CD14-positive monocyte (primary cell): ENCODE measurements around the gene SHISAL1. TPM values are rescaled to one million over a fixed set of nuclear protein-coding genes. Genes with fewer than 3 reads are reported as not detected.

Experiments used
- DNase-seq, 3 donors: peaks; one replicate each; pipeline ENCODE4 v3.0.0-alpha.2; 2011 to 2022
- H2AFZ ChIP-seq: 2 replicates; pipeline ENCODE4 v1.6.0; 2012; ENCODE audit warnings: mild to moderate bottlenecking, low read depth, low read length, inconsistent platforms; ENCODE audit not compliant: insufficient read depth, poor library complexity, severe bottlenecking
- H3K27ac ChIP-seq, 2 donors: 1 replicate in 1 of 2; 2 replicates in 1 of 2; pipeline ENCODE4 v1.5.1; 2012 to 2013; ENCODE audit warnings: low read length in 2 of 2, control low read depth in 1 of 2, inconsistent platforms in 1 of 2, low read depth in 1 of 2, mild to moderate bottlenecking in 1 of 2
- H3K27me3 ChIP-seq, 2 donors: one replicate each; pipeline versions ENCODE4 v1.6.0 to v1.6.1; 2011 to 2013; ENCODE audit warnings: low read length in 2 of 2; ENCODE audit not compliant: control insufficient read depth in 2 of 2, insufficient read depth in 2 of 2
- H3K36me3 ChIP-seq, 2 donors: replicated peaks in 1 of 2; 1 replicate in 1 of 2; 2 replicates in 1 of 2; pipeline versions ENCODE4 v1.5.1 to v1.6.1; 2012 to 2013; ENCODE audit warnings: low read length in 2 of 2, control low read depth in 1 of 2, inconsistent platforms in 1 of 2, mild to moderate bottlenecking in 1 of 2; ENCODE audit not compliant: insufficient read depth in 2 of 2, control insufficient read depth in 1 of 2
- H3K4me1 ChIP-seq, 2 donors: 1 replicate in 1 of 2; 2 replicates in 1 of 2; pipeline versions ENCODE4 v1.5.1 to v1.6.1; 2012 to 2013; ENCODE audit warnings: low read length in 2 of 2, control low read depth in 1 of 2, inconsistent platforms in 1 of 2, mild to moderate bottlenecking in 1 of 2, moderate library complexity in 1 of 2; ENCODE audit not compliant: insufficient read depth in 2 of 2, control insufficient read depth in 1 of 2
- H3K4me2 ChIP-seq: replicated peaks from 2 replicates; pipeline ENCODE3; 2012; ENCODE audit warnings: low read length, moderate library complexity, mild to moderate bottlenecking; ENCODE audit not compliant: poor library complexity, severe bottlenecking; ENCODE audit errors: extremely low read depth
- H3K4me3 ChIP-seq, 3 experiments: fragments of 200-600 bp in 1 of 3; sonication (generic) in 1 of 3; replicated peaks in 1 of 3; 1 replicate in 2 of 3; 2 replicates in 1 of 3; pipeline ENCODE4 v1.5.1; 2011 to 2013; ENCODE audit warnings: low read length in 3 of 3, mild to moderate bottlenecking in 3 of 3, control low read depth in 2 of 3, low read depth in 2 of 3, inconsistent platforms in 1 of 3, moderate library complexity in 1 of 3
- H3K79me2 ChIP-seq: 2 replicates; pipeline ENCODE4 v1.6.0; 2012; ENCODE audit warnings: mild to moderate bottlenecking, control low read depth, inconsistent platforms, low read length, moderate library complexity; ENCODE audit not compliant: insufficient read depth
- H3K9ac ChIP-seq: 2 replicates; pipeline ENCODE4 v1.6.0; 2017; ENCODE audit warnings: low read length, mild to moderate bottlenecking; ENCODE audit not compliant: insufficient read depth, poor library complexity, severe bottlenecking
- H3K9me3 ChIP-seq, 2 donors: replicated peaks in 1 of 2; 1 replicate in 1 of 2; 2 replicates in 1 of 2; pipeline versions ENCODE4 v1.5.1 to v1.6.1; 2012 to 2013; ENCODE audit warnings: low read length in 2 of 2, control low read depth in 1 of 2; ENCODE audit not compliant: control insufficient read depth in 1 of 2, insufficient read depth in 1 of 2
- H4K20me1 ChIP-seq: 2 replicates; pipeline ENCODE4 v1.6.0; 2012; ENCODE audit warnings: mild to moderate bottlenecking, low read length, control low read depth, moderate library complexity; ENCODE audit not compliant: insufficient read depth
- H3K27ac Mint-ChIP-seq, 7 donors: one replicate each; pipeline ENCODE4 v1.8.0; 2020; ENCODE audit warnings: mild to moderate bottlenecking in 7 of 7, mixed read lengths in 7 of 7, moderate library complexity in 6 of 7, inconsistent platforms in 2 of 7
- H3K27me3 Mint-ChIP-seq, 3 donors: one replicate each; pipeline ENCODE4 v1.8.0; 2021 to 2022; ENCODE audit warnings: low read depth in 3 of 3, mild to moderate bottlenecking in 3 of 3, mixed read lengths in 3 of 3, moderate library complexity in 3 of 3, inconsistent platforms in 1 of 3
- H3K36me3 Mint-ChIP-seq, 2 donors: one replicate each; pipeline ENCODE4 v1.8.0; 2020; ENCODE audit warnings: mixed read lengths in 2 of 2, inconsistent platforms in 1 of 2, mild to moderate bottlenecking in 1 of 2
- H3K4me1 Mint-ChIP-seq: one replicate; pipeline ENCODE4 v1.8.0; 2020; ENCODE audit warnings: mild to moderate bottlenecking, mixed read lengths
- H3K4me3 Mint-ChIP-seq, 2 donors: one replicate each; pipeline ENCODE4 v1.8.0; 2020; ENCODE audit warnings: mild to moderate bottlenecking in 2 of 2, mixed read lengths in 2 of 2, moderate library complexity in 1 of 2
- H3K9me3 Mint-ChIP-seq, 7 donors: one replicate each; pipeline ENCODE4 v1.8.0; 2020 to 2022; ENCODE audit warnings: mixed read lengths in 7 of 7, mild to moderate bottlenecking in 6 of 7, moderate library complexity in 6 of 7, inconsistent platforms in 2 of 7
- CTCF ChIP-seq: fragments of 200-600 bp; IDR thresholded peaks from one replicate; pipeline ENCODE4 v1.8.0; 2022; ENCODE audit warnings: antibody characterized with exemption, mild to moderate bottlenecking
- WGBS: methylation state at CpG from one replicate; pipeline ENCODE4 v1.1.5; 2013; ENCODE audit warnings: missing lambda C conversion rate; ENCODE audit not compliant: insufficient coverage; 5-methylcytosine and 5-hydroxymethylcytosine counted together
- intact Hi-C, 2 donors: fragments of 100-400 bp; cut with micrococcal nuclease; formaldehyde crosslinking; loops; one replicate each; pipeline versions ENCODE4 v1.15.0 to v1.15.1; 2023
- polyA plus RNA-seq, 3 donors: library from polyadenylated mRNA; depleted of rRNA in 1 of 3; unstranded in 2 of 3; stranded (reverse) in 1 of 3; fragments of 300-500 nt in 2 of 3; fragments of >200 nt in 1 of 3; fragmentation: Illumina TruSeq in 2 of 3; gene quantifications; 1 replicate in 2 of 3; 2 replicates in 1 of 3; pipeline ENCODE4 v1.2.3, GENCODE V29; 2012 to 2021

SHISAL1 gene
- polyA plus RNA-seq, 3 donors, result not detected

- Mint-ChIP-seq H3K4me1 (no peaks in the 10 kb centered on the region), H3K27ac (peak overlapping the region in 1 of 7 donors; percentile 60)
- 93% methylated on average over 17 of the region's 22 CpGs for WGBS
Observed at GRCh38 chr22:44274918-44275630, 37.7 kb downstream of the SHISAL1 start.

GRCh38 chr22:44273175-44273574 is 39.6 kb downstream of the SHISAL1 start:
- intact Hi-C loops, result no loop called here
- H3K4me2 ChIP-seq, result no peak overlapping the region
- Mint-ChIP-seq H3K27ac (no peak overlapping the region), H3K4me1 (no peaks in the 10 kb centered on the region), H3K27me3 (peaks cover 6 to 7% (median 7%) of the 10 kb centered on the region in 3 donors), H3K9me3 (no peaks in the 10 kb centered on the region), H3K4me3 (no peak overlapping the region), H3K36me3 (no peaks in the 10 kb centered on the region)
- no peak overlapping the region for H3K4me3 ChIP-seq
- no peak overlapping the region for H3K27ac ChIP-seq
- H3K36me3 ChIP-seq, result no peaks in the 10 kb centered on the region
- no peak overlapping the region for H2AFZ ChIP-seq
- DNase-seq, result no peak
- no CpG with 5 or more reads among the region's 5 CpGs for whole genome bisulfite sequencing
- H3K4me1 ChIP-seq, result no peaks in the 10 kb centered on the region
- H3K9ac ChIP-seq, result no peak overlapping the region
- H3K27me3 ChIP-seq, result no peaks in the 10 kb centered on the region
- no peak for TF ChIP-seq CTCF
- H3K79me2 ChIP-seq, result no peaks in the 10 kb centered on the region
- H3K9me3 ChIP-seq, result no peaks in the 10 kb centered on the region
- no peaks in the 10 kb centered on the region for H4K20me1 ChIP-seq

More at GRCh38 chr22:44274918-44275630, 37.7 kb downstream of the SHISAL1 start:
- peaks cover 11 to 19% (median 14%) of the 10 kb centered on the region in 3 donors for H3K27me3 Mint-ChIP-seq
- intact Hi-C loops, result no loop called here
- Histone ChIP-seq H3K4me1 (no peaks in the 10 kb centered on the region), H2AFZ (no peak overlapping the region), H3K4me3 (no peak overlapping the region), H3K27ac (no peak overlapping the region), H3K27me3 (no peaks in the 10 kb centered on the region), H3K36me3 (no peaks in the 10 kb centered on the region), H3K4me2 (no peak overlapping the region), H4K20me1 (no peaks in the 10 kb centered on the region), H3K9me3 (no peaks in the 10 kb centered on the region), H3K79me2 (no peaks in the 10 kb centered on the region), H3K9ac (no peak overlapping the region)
- no peak for DNase-seq
- no peaks in the 10 kb centered on the region for H3K36me3 Mint-ChIP-seq
- no peaks in the 10 kb centered on the region for H3K9me3 Mint-ChIP-seq
- no peak overlapping the region for H3K4me3 Mint-ChIP-seq
- TF ChIP-seq CTCF, result no peak
